Hepatocyte (in vitro differentiated cells): ENCODE results near the gene TCL1B. TPM values are rescaled to one million over a fixed set of nuclear protein-coding genes. Genes with fewer than 3 reads are reported as not detected.

Experiments
- DNase-seq: peaks from one replicate; pipeline ENCODE4 v3.0.0-alpha.2; 2016; ENCODE audit warnings: low spot score
- H2AFZ ChIP-seq: fragments of 200-600 bp; sonication (generic); 2 replicates; pipeline ENCODE4 v1.6.0; 2016; ENCODE audit warnings: antibody characterized with exemption, mild to moderate bottlenecking
- H3K27ac ChIP-seq: fragments of 200-600 bp; sonication (generic); 2 replicates; pipeline ENCODE4 v1.5.1; 2016; ENCODE audit warnings: mild to moderate bottlenecking
- H3K27me3 ChIP-seq: fragments of 200-600 bp; sonication (generic); 2 replicates; pipeline ENCODE4 v1.6.1; 2016
- H3K36me3 ChIP-seq: fragments of 200-600 bp; sonication (generic); replicated peaks from 2 replicates; pipeline ENCODE4 v1.5.1; 2016; ENCODE audit warnings: low read depth; ENCODE audit not compliant: insufficient read depth
- H3K4me1 ChIP-seq: fragments of 200-600 bp; sonication (generic); 2 replicates; pipeline ENCODE4 v1.5.1; 2016; ENCODE audit warnings: mild to moderate bottlenecking, moderate library complexity; ENCODE audit not compliant: insufficient read depth
- H3K4me2 ChIP-seq: fragments of 200-600 bp; sonication (generic); 2 replicates; pipeline ENCODE4 v1.6.0; 2016
- H3K4me3 ChIP-seq: fragments of 200-600 bp; sonication (generic); 2 replicates; pipeline ENCODE4 v1.5.1; 2016; ENCODE audit warnings: mild to moderate bottlenecking
- H3K79me2 ChIP-seq: fragments of 200-600 bp; sonication (generic); 2 replicates; pipeline ENCODE4 v1.6.0; 2017; ENCODE audit warnings: mild to moderate bottlenecking
- H3K9me2 ChIP-seq: fragments of 200-600 bp; sonication (generic); replicated peaks from 2 replicates; pipeline ENCODE4 v1.6.0; 2017; ENCODE audit warnings: mild to moderate bottlenecking; ENCODE audit not compliant: insufficient read depth
- H3K9me3 ChIP-seq: fragments of 200-600 bp; sonication (generic); 2 replicates; pipeline ENCODE4 v1.5.1; 2016; ENCODE audit warnings: low read depth, mild to moderate bottlenecking
- H4K20me1 ChIP-seq: fragments of 200-600 bp; sonication (generic); 2 replicates; pipeline ENCODE4 v1.6.0; 2016; ENCODE audit warnings: mild to moderate bottlenecking; ENCODE audit not compliant: insufficient read depth, poor library complexity, severe bottlenecking
- EZH2 ChIP-seq: fragments of 200-600 bp; sonication (generic); IDR thresholded peaks from 2 replicates; pipeline ENCODE4 v1.6.1; 2016; ENCODE audit warnings: antibody characterized with exemption, mild to moderate bottlenecking, borderline replicate concordance
- EZH2phosphoT487 ChIP-seq: fragments of 200-600 bp; sonication (generic); IDR thresholded peaks from one replicate; pipeline ENCODE4 v1.6.1; 2018; ENCODE audit warnings: antibody characterized with exemption, mild to moderate bottlenecking, low read depth, moderate library complexity; ENCODE audit not compliant: unreplicated experiment, severe bottlenecking
- WGBS: methylation state at CpG from one replicate; pipeline ENCODE4 v1.1.6; 2016; ENCODE audit warnings: low lambda C conversion rate; ENCODE audit errors: missing lambda C conversion rate; 5-methylcytosine and 5-hydroxymethylcytosine counted together
- polyA plus RNA-seq: library from polyadenylated mRNA; unstranded; fragments of >200 nt; fragmentation: Nextera tagmentation; extraction: Ambion mirVana; gene quantifications from 2 replicates; pipeline ENCODE4 v1.2.1, GENCODE V29; 2016
- total RNA-seq: library from RNA; depleted of rRNA; stranded (reverse); fragments of >200 nt; gene quantifications from 2 replicates; pipeline ENCODE4 v1.2.3, GENCODE V29; 2014
- TF ChIP-seq, protein P1 (sequence below): fragments of 200-600 bp; sonication (generic); IDR thresholded peaks from 2 replicates; pipeline ENCODE4 v1.5.1; 2016; ENCODE audit warnings: antibody characterized with exemption, mild to moderate bottlenecking; ENCODE audit not compliant: poor library complexity

TCL1B gene
- total and polyA plus RNA-seq, 2 experiments from 2014 or later, result 0.50 TPM; not detected in 1

DNA sequence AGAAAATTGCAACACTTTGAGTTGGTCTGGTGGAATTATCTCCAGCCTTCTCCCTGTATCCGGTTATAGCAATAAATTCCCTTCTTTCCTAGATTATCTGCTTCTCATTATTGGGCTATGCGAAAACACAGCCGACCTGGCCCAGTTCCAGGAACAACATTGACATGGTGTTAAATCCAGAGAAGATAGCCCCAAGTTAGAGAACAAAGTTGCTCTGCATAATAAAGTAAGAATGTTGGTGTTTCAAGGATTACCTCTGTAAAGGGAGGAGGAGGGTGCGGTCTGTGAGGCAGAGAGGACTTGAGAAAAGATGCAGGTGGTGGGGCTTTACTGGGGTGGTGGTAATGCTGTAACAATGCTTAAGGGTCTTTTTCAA, 15.6 kb downstream of the TCL1B start:
- no peaks in the 10 kb centered on the region for H4K20me1 ChIP-seq
- no peak overlapping the region for H2AFZ ChIP-seq
- H3K4me3 ChIP-seq, result no peak overlapping the region
- peak; percentile 41 for DNase-seq
- no peaks in the 10 kb centered on the region for H3K4me1 ChIP-seq
- no peaks in the 10 kb centered on the region for H3K9me3 ChIP-seq
- no peaks in the 10 kb centered on the region for H3K79me2 ChIP-seq
- H3K4me2 ChIP-seq, result no peak overlapping the region
- H3K27me3 ChIP-seq, result peaks cover 37% of the 10 kb centered on the region
- no peak overlapping the region for H3K27ac ChIP-seq
- no peaks in the 10 kb centered on the region for H3K9me2 ChIP-seq
- H3K36me3 ChIP-seq, result peaks cover 3% of the 10 kb centered on the region
- TF ChIP-seq EZH2 (no peak), EZH2phosphoT487 (no peak)
- TF ChIP-seq, protein P1, sequence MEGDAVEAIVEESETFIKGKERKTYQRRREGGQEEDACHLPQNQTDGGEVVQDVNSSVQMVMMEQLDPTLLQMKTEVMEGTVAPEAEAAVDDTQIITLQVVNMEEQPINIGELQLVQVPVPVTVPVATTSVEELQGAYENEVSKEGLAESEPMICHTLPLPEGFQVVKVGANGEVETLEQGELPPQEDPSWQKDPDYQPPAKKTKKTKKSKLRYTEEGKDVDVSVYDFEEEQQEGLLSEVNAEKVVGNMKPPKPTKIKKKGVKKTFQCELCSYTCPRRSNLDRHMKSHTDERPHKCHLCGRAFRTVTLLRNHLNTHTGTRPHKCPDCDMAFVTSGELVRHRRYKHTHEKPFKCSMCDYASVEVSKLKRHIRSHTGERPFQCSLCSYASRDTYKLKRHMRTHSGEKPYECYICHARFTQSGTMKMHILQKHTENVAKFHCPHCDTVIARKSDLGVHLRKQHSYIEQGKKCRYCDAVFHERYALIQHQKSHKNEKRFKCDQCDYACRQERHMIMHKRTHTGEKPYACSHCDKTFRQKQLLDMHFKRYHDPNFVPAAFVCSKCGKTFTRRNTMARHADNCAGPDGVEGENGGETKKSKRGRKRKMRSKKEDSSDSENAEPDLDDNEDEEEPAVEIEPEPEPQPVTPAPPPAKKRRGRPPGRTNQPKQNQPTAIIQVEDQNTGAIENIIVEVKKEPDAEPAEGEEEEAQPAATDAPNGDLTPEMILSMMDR, result no peak
- 19% methylated on average over 4 of the region's 4 CpGs for WGBS

DNA sequence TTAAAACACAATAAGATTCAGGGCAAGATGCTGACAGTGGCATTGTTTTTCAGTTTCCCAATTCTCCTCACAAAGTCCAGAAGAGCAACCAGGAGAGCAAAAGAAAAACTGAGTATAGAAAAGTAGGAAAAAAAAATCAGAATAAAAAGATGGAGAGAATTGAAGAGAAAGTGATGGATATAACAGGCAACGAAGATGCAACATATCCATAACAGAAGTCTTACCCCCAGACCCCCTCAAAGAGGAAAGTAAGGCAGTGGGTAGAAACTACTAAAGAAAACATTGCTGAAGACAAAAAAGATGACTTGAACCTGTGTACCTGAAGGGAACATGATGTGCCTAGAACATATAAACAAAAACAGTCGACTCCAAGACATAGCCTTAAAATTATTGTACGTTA, 17.1 kb downstream of the TCL1B start:
- TF ChIP-seq EZH2 (no peak), EZH2phosphoT487 (no peak)
- TF ChIP-seq, protein P1, result no peak
- no peak overlapping the region for H3K27ac ChIP-seq
- H3K27me3 ChIP-seq, result peaks cover 34% of the 10 kb centered on the region
- H3K79me2 ChIP-seq, result no peaks in the 10 kb centered on the region
- H2AFZ ChIP-seq, result no peak overlapping the region
- no peak for DNase-seq
- no peaks in the 10 kb centered on the region for H3K9me2 ChIP-seq
- no peaks in the 10 kb centered on the region for H3K4me1 ChIP-seq
- no peaks in the 10 kb centered on the region for H4K20me1 ChIP-seq
- 82% methylated on average over 3 of the region's 3 CpGs for WGBS
- peaks cover 3% of the 10 kb centered on the region for H3K36me3 ChIP-seq
- H3K4me3 ChIP-seq, result no peak overlapping the region
- H3K4me2 ChIP-seq, result no peak overlapping the region
- H3K9me3 ChIP-seq, result no peaks in the 10 kb centered on the region

DNA sequence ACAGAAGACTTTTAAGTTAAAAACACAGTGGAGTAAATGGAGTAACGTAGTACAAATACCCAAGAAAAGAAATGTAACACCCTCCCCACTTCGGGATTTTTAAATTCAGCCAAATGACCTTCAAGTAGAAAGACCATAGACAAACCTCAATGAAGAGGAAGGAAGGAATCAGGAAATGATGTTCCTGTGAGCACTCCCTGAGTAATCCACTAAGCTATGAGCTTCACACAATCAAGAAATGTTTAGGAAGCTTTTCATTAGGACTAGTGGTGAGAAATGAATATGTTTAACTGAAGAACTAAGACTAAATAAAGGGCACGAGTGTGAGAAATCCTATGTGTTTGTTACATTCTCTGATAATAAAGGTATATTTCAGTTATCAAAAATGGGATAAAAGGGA, 17.6 kb downstream of the TCL1B start:
- Histone ChIP-seq H2AFZ (no peak overlapping the region), H4K20me1 (no peaks in the 10 kb centered on the region), H3K4me1 (no peaks in the 10 kb centered on the region), H3K27me3 (peaks cover 35% of the 10 kb centered on the region), H3K27ac (no peak overlapping the region), H3K4me3 (no peak overlapping the region), H3K36me3 (peaks cover 3% of the 10 kb centered on the region), H3K9me2 (no peaks in the 10 kb centered on the region), H3K9me3 (no peaks in the 10 kb centered on the region), H3K4me2 (no peak overlapping the region), H3K79me2 (no peaks in the 10 kb centered on the region)
- TF ChIP-seq, protein P1, result no peak
- TF ChIP-seq EZH2phosphoT487, result no peak
- TF ChIP-seq EZH2, result no peak
- no peak for DNase-seq
- WGBS, result 88% methylated on average over 3 of the region's 3 CpGs

DNA sequence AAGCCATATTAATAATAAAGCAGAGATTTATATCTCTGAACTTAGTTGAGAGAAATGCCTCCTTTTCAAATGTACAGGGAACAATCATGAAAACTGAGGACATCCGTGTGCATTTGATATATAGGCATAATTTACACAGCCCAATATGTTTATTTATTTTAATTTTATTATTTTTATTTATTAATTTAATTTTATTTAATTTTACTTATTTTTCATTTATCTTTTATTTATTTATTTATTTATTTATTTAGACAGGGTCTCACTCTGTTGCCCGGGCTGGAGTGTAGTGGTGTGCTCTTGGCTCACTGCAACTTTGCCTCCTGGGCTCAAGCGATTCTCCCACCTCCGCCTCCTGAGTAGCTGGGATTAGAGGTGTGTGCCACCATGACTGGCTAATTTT, 19.3 kb downstream of the TCL1B start:
- TF ChIP-seq EZH2 (no peak), EZH2phosphoT487 (no peak)
- TF ChIP-seq, protein P1, result no peak
- Histone ChIP-seq H2AFZ (no peak overlapping the region), H3K9me3 (no peaks in the 10 kb centered on the region), H3K4me1 (no peaks in the 10 kb centered on the region), H3K36me3 (no peaks in the 10 kb centered on the region), H3K27ac (no peak overlapping the region), H4K20me1 (no peaks in the 10 kb centered on the region), H3K4me3 (no peak overlapping the region), H3K79me2 (no peaks in the 10 kb centered on the region), H3K9me2 (no peaks in the 10 kb centered on the region), H3K27me3 (peaks cover 32% of the 10 kb centered on the region), H3K4me2 (no peak overlapping the region)
- no peak for DNase-seq
- 90% methylated on average over 4 of the region's 4 CpGs for WGBS
